SK-N-SH (cell line): ENCODE results near the gene PGF. TPM values are rescaled to one million over a fixed set of nuclear protein-coding genes. Genes with fewer than 3 reads are reported as not detected.
"Not testable (repeated sequence)": the region's sequence is repeated elsewhere in the genome, so short reads cannot be mapped to it uniquely, and the experiment has no call there.

ENCODE experiments used
- CTCF ChIA-PET: fragments of 300-600, 350-600 bp; formaldehyde crosslinking; extraction: SDS; loops from one replicate; lab custom pipeline; 2021; lab: Yijun Ruan, JAX
- POLR2A ChIA-PET: fragments of 350-600 bp; sonication (Branson Sonifier 250); formaldehyde crosslinking; extraction: SDS; loops from one replicate; lab custom pipeline; 2020; ENCODE audit warnings: antibody characterized with exemption, inconsistent platforms; lab: Yijun Ruan, JAX
- DNase-seq: peaks from one replicate; pipeline ENCODE4 v3.0.0; 2012
- H2AFZ ChIP-seq: fragments of 200-600 bp; sonication (generic); 2 replicates; pipeline ENCODE4 v1.8.1; 2016; ENCODE audit warnings: antibody characterized with exemption, mild to moderate bottlenecking, low read depth
- H3F3A ChIP-seq: fragments of 200-600 bp; sonication (generic); replicated peaks from 2 replicates; pipeline ENCODE3; 2016; ENCODE audit warnings: antibody characterized with exemption, mild to moderate bottlenecking; ENCODE audit not compliant: insufficient read depth
- H3K27ac ChIP-seq, 2 experiments: fragments of 200-500 bp in 1 of 2; fragments of 200-600 bp in 1 of 2; sonication (Bioruptor generic) in 1 of 2; sonication (generic), shearing (Covaris generic) in 1 of 2; 2 replicates each; pipeline versions ENCODE4 v1.5.1 to v1.6.1; 2014 to 2016; ENCODE audit warnings: low read depth in 2 of 2, inconsistent platforms in 1 of 2, low read length in 1 of 2, mild to moderate bottlenecking in 1 of 2, mixed read lengths in 1 of 2
- H3K27me3 ChIP-seq: fragments of 200-600 bp; sonication (generic), shearing (Covaris generic); 2 replicates; pipeline ENCODE4 v1.6.1; 2016; ENCODE audit warnings: mixed run types; ENCODE audit not compliant: insufficient read depth
- H3K36me3 ChIP-seq, 2 experiments: fragments of 200-500 bp in 1 of 2; fragments of 200-600 bp in 1 of 2; sonication (Bioruptor generic) in 1 of 2; sonication (generic) in 1 of 2; replicated peaks in 1 of 2; 2 replicates each; pipeline versions ENCODE3 to v1.5.1; 2014 to 2016; ENCODE audit warnings: low read length in 1 of 2, mild to moderate bottlenecking in 1 of 2; ENCODE audit not compliant: insufficient read depth in 2 of 2, control insufficient read depth in 1 of 2
- H3K4me1 ChIP-seq, 2 experiments: fragments of 200-500 bp in 1 of 2; fragments of 200-600 bp in 1 of 2; sonication (Bioruptor generic) in 1 of 2; sonication (generic), shearing (Covaris generic) in 1 of 2; 2 replicates each; pipeline versions ENCODE4 v1.5.1 to v1.6.1; 2014 to 2016; ENCODE audit warnings: low read depth in 1 of 2, low read length in 1 of 2, mixed run types in 1 of 2; ENCODE audit not compliant: insufficient read depth in 2 of 2, control insufficient read depth in 1 of 2
- H3K4me2 ChIP-seq: fragments of 200-600 bp; sonication (generic), shearing (Covaris generic); 2 replicates; pipeline ENCODE4 v1.6.1; 2017; ENCODE audit warnings: mixed run types
- H3K4me3 ChIP-seq, 2 experiments: fragments of 200-500 bp in 1 of 2; fragments of 200-600 bp in 1 of 2; sonication (Bioruptor generic) in 1 of 2; sonication (generic), shearing (Covaris generic) in 1 of 2; 2 replicates each; pipeline versions ENCODE4 v1.5.1 to v1.8.1; 2014 to 2016; ENCODE audit warnings: low read depth in 2 of 2, inconsistent platforms in 1 of 2, low read length in 1 of 2, mild to moderate bottlenecking in 1 of 2, mixed read lengths in 1 of 2, moderate library complexity in 1 of 2
- H3K79me2 ChIP-seq: fragments of 200-600 bp; sonication (generic); 2 replicates; pipeline ENCODE4 v1.8.1; 2017; ENCODE audit warnings: mild to moderate bottlenecking; ENCODE audit not compliant: insufficient read depth
- H3K9ac ChIP-seq: fragments of 200-600 bp; sonication (generic); 2 replicates; pipeline ENCODE4 v1.6.1; 2017; ENCODE audit warnings: mixed run types
- H3K9me2 ChIP-seq: fragments of 200-600 bp; sonication (generic); 2 replicates; pipeline ENCODE4 v1.6.1; 2017; ENCODE audit warnings: mixed run types
- H3K9me3 ChIP-seq: fragments of 200-600 bp; sonication (generic); 2 replicates; pipeline ENCODE4 v1.6.1; 2017; ENCODE audit warnings: mixed run types, mild to moderate bottlenecking, moderate library complexity
- H4K20me1 ChIP-seq: fragments of 200-600 bp; sonication (generic); 2 replicates; pipeline ENCODE4 v1.6.1; 2017; ENCODE audit warnings: mild to moderate bottlenecking, mixed run types; ENCODE audit not compliant: insufficient read depth
- CHD2 ChIP-seq: fragments of 150-350 bp; IDR thresholded peaks from 2 replicates; pipeline ENCODE4 v1.6.1; 2018; ENCODE audit warnings: low read length; ENCODE audit not compliant: partially characterized antibody
- ELF1 ChIP-seq: IDR thresholded peaks from 2 replicates; pipeline ENCODE4 v1.4.0; 2012
- EP300 ChIP-seq, 2 experiments: IDR thresholded peaks; 2 replicates each; pipeline versions ENCODE4 v1.4.0 to v1.6.1; 2012; ENCODE audit warnings: borderline replicate concordance in 1 of 2, low read depth in 1 of 2, low read length in 1 of 2
- FOXM1 ChIP-seq: IDR thresholded peaks from 2 replicates; pipeline ENCODE4 v1.4.0; 2012; ENCODE audit warnings: low read depth, mild to moderate bottlenecking
- POLR2AphosphoS5 ChIP-seq: IDR thresholded peaks from 2 replicates; pipeline ENCODE4 v1.6.1; 2012; ENCODE audit warnings: low read depth, low read length
- RAD21 ChIP-seq: IDR thresholded peaks from 2 replicates; pipeline ENCODE4 v1.6.1; 2012; ENCODE audit warnings: mild to moderate bottlenecking, low read length
- RCOR1 ChIP-seq: fragments of 150-350 bp; IDR thresholded peaks from 2 replicates; pipeline ENCODE4 v1.6.1; 2017; ENCODE audit warnings: antibody characterized with exemption, low read length
- RXRA ChIP-seq: IDR thresholded peaks from 2 replicates; pipeline ENCODE4 v1.4.0; 2012; ENCODE audit warnings: low read depth, mild to moderate bottlenecking, borderline replicate concordance
- TAF1 ChIP-seq: IDR thresholded peaks from 2 replicates; pipeline ENCODE4 v1.6.1; 2012; ENCODE audit warnings: low read depth, mild to moderate bottlenecking, low read length, moderate library complexity, borderline replicate concordance
- YY1 ChIP-seq: IDR thresholded peaks from 2 replicates; pipeline ENCODE4 v1.4.0; 2012; ENCODE audit warnings: low read depth, mild to moderate bottlenecking
- WGBS: methylation state at CpG from one replicate; pipeline ENCODE4 v1.1.6; 2017; ENCODE audit warnings: low lambda C conversion rate; 5-methylcytosine and 5-hydroxymethylcytosine counted together
- polyA plus RNA-seq, 3 experiments: library from polyadenylated mRNA; depleted of rRNA; stranded (reverse); fragments of >200 nt; gene quantifications; 2 replicates each; pipeline ENCODE4 v1.2.3, GENCODE V29; 2012
- TF ChIP-seq, protein P1 (sequence below): IDR thresholded peaks from 2 replicates; pipeline ENCODE4 v1.4.0; 2012; ENCODE audit warnings: low read depth, borderline replicate concordance
- TF ChIP-seq, protein P2 (sequence below): IDR thresholded peaks from 2 replicates; pipeline ENCODE4; 2012
- TF ChIP-seq, protein P3 (sequence below): fragments of 200-600 bp; sonication (generic); IDR thresholded peaks from 2 replicates; pipeline ENCODE4 v1.6.1; 2017; ENCODE audit warnings: antibody characterized with exemption, mild to moderate bottlenecking, moderate library complexity
- TF ChIP-seq, protein P4 (sequence below): fragments of 150-350 bp; IDR thresholded peaks from 2 replicates; pipeline ENCODE4 v1.6.1; 2016; ENCODE audit warnings: mild to moderate bottlenecking, low read depth, low read length

The PGF gene
- polyA plus RNA-seq, 1 of the 3 experiments (the other 2 are of a cell fraction) = 4.4 TPM

DNA sequence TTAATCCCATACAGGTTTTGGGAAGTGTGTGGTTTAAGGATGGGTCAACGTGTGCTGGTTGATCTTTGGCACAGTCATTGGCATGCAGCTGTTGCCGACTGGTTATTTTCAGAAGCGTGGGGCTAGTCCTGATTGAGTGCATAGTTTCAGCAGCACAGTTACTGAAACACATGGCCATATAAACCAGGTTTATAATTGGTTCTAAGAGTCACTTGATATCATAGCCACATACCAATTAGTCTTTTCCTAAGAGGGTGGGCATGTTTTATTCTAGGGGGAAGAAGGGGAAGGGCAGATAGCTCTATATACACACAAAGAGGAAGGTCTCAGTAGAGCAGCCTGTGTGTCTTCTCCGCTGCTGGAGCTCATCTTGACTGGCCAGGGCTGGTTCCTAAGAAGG is 21.4 kb downstream of the PGF start (continued):
- TF ChIP-seq, protein P1, sequence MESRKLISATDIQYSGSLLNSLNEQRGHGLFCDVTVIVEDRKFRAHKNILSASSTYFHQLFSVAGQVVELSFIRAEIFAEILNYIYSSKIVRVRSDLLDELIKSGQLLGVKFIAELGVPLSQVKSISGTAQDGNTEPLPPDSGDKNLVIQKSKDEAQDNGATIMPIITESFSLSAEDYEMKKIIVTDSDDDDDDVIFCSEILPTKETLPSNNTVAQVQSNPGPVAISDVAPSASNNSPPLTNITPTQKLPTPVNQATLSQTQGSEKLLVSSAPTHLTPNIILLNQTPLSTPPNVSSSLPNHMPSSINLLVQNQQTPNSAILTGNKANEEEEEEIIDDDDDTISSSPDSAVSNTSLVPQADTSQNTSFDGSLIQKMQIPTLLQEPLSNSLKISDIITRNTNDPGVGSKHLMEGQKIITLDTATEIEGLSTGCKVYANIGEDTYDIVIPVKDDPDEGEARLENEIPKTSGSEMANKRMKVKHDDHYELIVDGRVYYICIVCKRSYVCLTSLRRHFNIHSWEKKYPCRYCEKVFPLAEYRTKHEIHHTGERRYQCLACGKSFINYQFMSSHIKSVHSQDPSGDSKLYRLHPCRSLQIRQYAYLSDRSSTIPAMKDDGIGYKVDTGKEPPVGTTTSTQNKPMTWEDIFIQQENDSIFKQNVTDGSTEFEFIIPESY = no peak
- no peak for TF ChIP-seq TAF1
- TF ChIP-seq RAD21 = no peak
- TF ChIP-seq, all 33 proteins: peak for 0

DNA sequence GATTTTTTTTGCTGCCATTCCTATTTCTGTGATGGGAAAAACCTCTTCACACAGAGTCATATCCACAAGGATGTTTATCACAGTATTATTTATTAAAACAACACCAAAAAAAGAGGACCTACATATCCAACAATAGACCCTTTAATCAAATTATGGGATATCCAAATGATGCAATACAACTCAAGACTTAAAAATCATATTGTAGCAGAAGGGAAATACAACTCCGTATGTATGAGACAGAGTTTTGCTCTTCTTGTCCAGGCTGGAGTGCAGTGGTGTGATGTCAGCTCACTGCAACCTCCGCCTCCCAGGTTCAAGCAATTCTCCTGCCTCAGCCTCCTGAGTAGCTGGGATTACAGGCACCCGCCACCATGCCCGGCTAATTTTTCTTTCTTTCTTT is 22.5 kb downstream of the PGF start:
- H4K20me1 ChIP-seq, H3K36me3 ChIP-seq, H3K4me2 ChIP-seq, DNase-seq, H3K9me3 ChIP-seq, H2AFZ ChIP-seq, H3K27me3 ChIP-seq, H3K79me2 ChIP-seq, H3K4me3 ChIP-seq, H3K9me2 ChIP-seq, H3K9ac ChIP-seq, H3F3A ChIP-seq, POLR2A ChIA-PET, H3K4me1 ChIP-seq, H3K27ac ChIP-seq: not testable (repeated sequence)
- CTCF ChIA-PET = interaction anchor here (1.0 to 4.4 kb wide), 5 partner anchors 12 to 156 kb away, joined by 3 to 34 read pairs (median 4); no protein-coding TSS in a partner anchor
- 82% methylated on average over 4 of the region's 4 CpGs for WGBS

DNA sequence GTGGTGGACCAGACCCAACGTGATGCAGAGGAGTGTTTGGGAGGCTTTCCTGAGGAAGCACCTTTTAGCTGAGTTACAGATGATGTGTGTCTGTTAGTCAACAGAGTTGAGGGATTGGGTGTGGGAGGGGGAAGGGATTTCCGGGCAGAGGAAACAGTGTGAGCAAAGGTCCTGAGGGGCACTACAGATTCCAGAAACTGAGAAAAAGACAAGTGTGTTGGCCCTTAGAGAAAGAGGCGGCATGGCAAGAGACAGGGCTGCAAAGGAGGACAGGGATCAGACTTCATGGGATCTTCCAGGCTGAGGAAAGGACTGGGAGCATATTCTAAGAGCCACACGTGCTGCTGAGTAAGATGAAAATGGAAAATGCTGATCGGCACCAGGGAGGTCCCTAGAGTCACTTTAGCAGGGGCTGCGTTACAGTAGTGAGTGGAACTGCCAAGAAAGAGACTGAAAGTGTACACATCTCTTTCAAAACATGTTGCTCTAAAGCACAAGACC is 22.9 kb downstream of the PGF start:
- POLR2A ChIA-PET = no interaction called here
- no peak overlapping the region for H2AFZ ChIP-seq

More for the DNA sequence above, 22.9 kb downstream of the PGF start:
- H3K79me2 ChIP-seq = no peaks in the 10 kb centered on the region
- CTCF ChIA-PET = interaction anchor here (1.0 to 1.3 kb wide), 5 partner anchors 11 to 156 kb away, joined by 3 to 6 read pairs (median 3); no protein-coding TSS in a partner anchor
- no peaks in the 10 kb centered on the region for H3K9me2 ChIP-seq
- no peak overlapping the region for H3K27ac ChIP-seq
- no peaks in the 10 kb centered on the region for H3F3A ChIP-seq
- TF ChIP-seq, protein P1 = no peak
- TF ChIP-seq CHD2 (no peak), ELF1 (no peak), RCOR1 (no peak), EP300 (IDR thresholded peaks at IDR 0.05; ENCODE audit: borderline replicate concordance in 1 of 2, low read depth in 1 of 2, low read length in 1 of 2) (no peak), POLR2AphosphoS5 (no peak), YY1 (no peak), RXRA (no peak), FOXM1 (no peak)
- TF ChIP-seq, protein P2, sequence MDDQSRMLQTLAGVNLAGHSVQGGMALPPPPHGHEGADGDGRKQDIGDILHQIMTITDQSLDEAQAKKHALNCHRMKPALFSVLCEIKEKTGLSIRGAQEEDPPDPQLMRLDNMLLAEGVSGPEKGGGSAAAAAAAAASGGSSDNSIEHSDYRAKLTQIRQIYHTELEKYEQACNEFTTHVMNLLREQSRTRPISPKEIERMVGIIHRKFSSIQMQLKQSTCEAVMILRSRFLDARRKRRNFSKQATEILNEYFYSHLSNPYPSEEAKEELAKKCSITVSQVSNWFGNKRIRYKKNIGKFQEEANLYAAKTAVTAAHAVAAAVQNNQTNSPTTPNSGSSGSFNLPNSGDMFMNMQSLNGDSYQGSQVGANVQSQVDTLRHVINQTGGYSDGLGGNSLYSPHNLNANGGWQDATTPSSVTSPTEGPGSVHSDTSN = no peak
- TF ChIP-seq, protein P3, sequence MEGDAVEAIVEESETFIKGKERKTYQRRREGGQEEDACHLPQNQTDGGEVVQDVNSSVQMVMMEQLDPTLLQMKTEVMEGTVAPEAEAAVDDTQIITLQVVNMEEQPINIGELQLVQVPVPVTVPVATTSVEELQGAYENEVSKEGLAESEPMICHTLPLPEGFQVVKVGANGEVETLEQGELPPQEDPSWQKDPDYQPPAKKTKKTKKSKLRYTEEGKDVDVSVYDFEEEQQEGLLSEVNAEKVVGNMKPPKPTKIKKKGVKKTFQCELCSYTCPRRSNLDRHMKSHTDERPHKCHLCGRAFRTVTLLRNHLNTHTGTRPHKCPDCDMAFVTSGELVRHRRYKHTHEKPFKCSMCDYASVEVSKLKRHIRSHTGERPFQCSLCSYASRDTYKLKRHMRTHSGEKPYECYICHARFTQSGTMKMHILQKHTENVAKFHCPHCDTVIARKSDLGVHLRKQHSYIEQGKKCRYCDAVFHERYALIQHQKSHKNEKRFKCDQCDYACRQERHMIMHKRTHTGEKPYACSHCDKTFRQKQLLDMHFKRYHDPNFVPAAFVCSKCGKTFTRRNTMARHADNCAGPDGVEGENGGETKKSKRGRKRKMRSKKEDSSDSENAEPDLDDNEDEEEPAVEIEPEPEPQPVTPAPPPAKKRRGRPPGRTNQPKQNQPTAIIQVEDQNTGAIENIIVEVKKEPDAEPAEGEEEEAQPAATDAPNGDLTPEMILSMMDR = no peak
- TF ChIP-seq, protein P4, sequence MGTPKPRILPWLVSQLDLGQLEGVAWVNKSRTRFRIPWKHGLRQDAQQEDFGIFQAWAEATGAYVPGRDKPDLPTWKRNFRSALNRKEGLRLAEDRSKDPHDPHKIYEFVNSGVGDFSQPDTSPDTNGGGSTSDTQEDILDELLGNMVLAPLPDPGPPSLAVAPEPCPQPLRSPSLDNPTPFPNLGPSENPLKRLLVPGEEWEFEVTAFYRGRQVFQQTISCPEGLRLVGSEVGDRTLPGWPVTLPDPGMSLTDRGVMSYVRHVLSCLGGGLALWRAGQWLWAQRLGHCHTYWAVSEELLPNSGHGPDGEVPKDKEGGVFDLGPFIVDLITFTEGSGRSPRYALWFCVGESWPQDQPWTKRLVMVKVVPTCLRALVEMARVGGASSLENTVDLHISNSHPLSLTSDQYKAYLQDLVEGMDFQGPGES = no peak
- WGBS = 56% methylated on average over 6 of the region's 6 CpGs
- no peak overlapping the region for H3K9ac ChIP-seq
- H3K4me3 ChIP-seq = no peak overlapping the region
- H3K27me3 ChIP-seq = no peaks in the 10 kb centered on the region
- no peaks in the 10 kb centered on the region for H4K20me1 ChIP-seq
- no peaks in the 10 kb centered on the region for H3K36me3 ChIP-seq
- DNase-seq = no peak
- no peaks in the 10 kb centered on the region for H3K9me3 ChIP-seq
- H3K4me2 ChIP-seq = no peak overlapping the region
- H3K4me1 ChIP-seq = no peaks in the 10 kb centered on the region
